GM18498 (cell line): Measurements from ENCODE around the gene SIGLEC12.

Experiments
- ATAC-seq: cut with Tn5 transposase; IDR thresholded peaks from one replicate; pipeline ENCODE4 v1.9.1; 2021; ENCODE audit warnings: mild to moderate bottlenecking, moderate library complexity; ENCODE audit not compliant: unreplicated experiment

Gene SIGLEC12

DNA sequence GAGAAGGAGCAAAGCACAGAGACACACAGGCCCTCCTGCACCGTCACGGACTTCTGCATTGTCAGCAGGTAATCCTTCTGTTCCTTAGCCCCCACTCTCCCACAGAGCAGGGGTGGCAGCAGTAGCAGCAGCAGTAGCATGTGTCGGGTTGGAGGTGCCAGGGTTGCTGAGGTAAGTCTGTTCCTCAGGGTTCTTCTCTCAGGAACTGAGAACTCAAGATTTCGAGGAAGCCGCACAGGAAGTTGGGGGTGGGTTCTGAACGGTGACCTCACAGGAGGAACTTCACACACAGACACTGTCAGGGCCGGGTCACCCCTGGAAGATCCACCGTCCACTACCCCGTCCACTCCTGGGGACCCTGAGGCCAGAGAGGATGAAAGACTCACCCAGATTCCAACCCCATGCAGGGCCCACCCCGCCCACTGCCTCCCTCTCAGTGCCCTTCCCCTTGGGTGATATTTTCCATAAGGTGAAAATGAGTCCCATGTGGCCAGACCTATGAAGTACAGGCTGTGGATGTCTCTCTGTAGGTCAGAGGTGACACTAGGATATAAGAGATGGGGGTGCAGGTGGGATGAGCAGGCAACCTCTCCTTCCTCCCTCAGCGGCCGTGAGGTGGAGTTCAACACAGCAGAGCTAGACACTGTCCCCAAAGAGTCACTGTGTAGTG lies at the start of gene SIGLEC12:
Gene SIGLEC12, minus strand, starts transcription at position 207 of the 670 bp plus-strand sequence. Its CDS starts 67 bp downstream, at position 140.
- no peak for ATAC-seq

DNA sequence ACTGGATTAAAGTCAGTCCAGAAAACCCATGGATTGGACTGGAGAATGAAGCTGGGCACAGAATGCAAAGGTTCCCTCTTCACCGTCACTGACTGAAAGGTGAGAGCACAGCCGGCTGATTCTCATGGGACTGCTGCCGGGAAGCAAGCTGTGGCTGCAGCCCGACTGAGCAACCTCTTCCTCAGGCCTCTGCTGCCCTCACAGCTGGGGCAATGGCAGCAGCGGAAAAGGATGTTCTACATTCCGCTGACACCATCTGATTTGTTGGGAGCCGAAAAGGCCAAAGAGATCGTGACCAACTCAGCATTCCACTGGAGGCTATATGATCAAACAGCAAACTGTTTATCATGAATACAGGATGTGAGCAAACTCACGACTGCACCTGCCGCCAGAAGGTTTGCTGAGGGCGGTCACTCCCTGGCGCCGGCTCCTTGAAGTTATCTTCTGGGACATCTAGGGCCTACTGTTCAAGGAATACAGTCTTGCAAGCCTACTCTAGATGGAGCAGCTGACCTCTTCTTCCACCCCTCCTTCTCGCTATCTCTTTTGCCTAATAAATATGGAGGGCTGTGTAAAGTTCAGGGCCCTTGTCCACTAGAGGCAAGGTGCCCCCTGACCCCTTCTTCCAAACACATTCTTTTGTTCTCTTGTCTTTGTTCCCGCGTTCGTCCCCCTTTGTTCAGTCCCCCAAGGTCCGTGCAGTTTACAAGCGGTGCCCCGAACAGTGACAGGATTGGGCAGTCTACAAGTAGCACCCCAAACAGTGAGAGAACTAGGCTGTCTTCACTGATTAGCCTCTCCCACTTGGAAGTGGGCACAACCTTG lies 49.5 kb upstream of the SIGLEC12 start:
- no peak for ATAC-seq

DNA sequence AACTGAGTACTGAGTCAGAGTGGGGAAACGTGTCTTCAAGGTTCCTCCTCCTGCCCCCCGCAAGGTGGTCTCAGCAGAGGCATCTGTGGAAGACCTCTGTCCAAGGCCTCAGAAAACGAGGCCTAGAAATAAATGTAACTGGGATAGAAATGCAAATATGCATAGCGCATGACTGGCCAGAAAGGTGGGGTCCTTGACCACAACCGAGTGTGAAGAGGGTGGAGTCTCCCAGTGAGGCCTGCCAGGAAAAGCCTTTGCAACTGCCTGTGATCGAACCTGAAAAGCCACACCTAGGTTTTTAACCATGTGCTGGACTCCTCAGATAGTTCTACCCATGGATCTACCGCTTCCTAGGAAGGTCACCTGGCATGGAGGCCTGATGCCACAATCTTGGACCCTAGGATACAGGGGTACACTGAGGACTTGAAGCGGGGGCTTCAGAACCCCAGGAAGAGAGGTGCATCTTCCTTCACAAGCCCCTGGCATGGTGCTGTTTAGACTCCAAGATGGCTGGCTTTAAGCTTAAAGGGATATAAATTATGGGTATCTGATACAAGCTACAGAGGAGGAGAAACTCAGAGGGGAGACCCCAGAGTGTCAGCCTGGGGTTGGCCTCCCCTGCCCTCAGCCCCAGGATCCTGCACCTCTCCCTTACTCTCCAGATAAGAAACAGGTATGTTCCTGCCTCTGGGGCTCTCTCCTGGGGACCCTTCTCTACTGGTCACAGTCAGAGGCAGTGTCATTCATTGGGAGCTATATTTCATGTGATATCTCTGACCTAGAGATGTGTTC lies 48.1 kb upstream of the SIGLEC12 start:
- no peak for ATAC-seq

DNA sequence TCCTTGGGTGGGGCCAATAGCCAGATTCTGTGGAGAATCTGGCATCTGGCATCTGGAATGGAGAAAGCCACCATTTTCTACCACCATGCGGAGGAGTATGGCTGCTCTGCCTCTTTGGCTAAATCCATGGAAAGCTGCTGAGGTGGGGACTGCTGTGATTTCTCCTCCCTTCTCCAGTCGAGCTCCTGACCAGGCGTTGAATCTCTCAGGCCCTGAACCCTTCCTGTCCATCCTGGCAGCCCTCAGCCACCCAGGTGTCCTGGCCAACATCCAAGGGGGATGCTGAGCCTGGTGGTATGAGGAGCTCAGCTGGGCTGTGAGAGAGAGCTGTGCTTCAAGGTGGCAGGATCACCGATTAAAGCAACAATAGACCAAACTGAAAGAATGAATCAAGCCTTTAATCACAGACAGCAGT lies 47.3 kb upstream of the SIGLEC12 start:
- ATAC-seq, result no peak

DNA sequence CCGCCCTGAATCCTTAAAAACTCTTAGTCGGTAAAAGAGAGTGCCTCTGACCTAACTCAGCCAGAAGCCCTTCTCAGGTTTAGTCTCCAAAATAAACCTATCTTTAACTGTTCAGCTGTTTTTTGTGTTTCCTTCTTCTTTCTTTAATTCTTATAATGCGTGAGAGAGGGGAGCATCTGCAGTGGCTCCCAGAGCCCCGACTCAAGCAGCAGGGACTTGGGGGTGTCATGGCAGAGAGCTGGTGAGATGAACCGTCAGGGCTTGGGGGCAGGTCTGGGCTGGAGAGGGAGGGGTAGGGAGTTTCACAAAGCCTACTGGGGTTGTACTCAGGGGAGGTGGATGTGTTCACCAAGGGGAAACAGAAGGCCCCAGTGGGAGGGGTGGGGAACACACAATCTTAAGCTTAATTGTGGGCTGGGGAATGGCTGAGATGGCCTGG lies 46.6 kb upstream of the SIGLEC12 start:
- no peak for ATAC-seq

DNA sequence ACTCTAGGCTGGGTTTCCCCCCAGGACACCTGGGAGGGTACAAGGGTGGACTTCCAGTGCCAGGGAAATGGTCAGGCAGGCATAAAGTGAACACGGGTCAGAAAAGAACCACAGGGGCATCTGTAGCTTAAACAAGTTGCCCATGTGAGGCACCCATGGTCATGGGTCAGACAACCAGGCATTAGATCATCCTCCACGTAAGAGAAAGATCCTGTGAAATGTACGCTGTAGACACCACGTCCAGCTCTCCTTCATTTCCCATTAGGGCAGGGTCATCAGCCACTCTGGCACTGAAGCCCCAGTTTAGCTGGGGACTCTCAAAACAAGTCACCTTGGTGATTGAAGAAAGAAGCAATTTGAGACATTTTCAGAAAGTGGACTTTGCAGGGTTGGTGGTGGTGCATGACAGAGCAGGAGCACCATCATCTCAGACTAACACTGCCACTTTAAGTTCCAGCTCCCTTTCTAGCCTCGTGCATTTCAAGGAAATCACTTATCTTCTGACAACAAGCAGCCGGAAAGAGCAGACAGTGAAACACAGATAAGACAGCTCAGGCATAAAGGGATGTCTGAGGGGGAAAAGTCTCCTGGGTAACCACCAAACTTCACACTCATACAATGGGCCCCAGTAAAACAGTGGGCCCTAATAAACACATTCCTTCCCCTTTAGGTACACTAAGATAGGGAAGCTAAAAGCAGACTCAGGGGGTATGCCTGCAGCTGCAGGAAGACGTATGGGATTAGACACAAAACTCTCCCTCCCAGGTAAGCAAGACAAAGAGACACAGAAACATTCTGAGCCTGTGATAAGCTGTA lies 46.0 kb upstream of the SIGLEC12 start:
- ATAC-seq, result no peak

DNA sequence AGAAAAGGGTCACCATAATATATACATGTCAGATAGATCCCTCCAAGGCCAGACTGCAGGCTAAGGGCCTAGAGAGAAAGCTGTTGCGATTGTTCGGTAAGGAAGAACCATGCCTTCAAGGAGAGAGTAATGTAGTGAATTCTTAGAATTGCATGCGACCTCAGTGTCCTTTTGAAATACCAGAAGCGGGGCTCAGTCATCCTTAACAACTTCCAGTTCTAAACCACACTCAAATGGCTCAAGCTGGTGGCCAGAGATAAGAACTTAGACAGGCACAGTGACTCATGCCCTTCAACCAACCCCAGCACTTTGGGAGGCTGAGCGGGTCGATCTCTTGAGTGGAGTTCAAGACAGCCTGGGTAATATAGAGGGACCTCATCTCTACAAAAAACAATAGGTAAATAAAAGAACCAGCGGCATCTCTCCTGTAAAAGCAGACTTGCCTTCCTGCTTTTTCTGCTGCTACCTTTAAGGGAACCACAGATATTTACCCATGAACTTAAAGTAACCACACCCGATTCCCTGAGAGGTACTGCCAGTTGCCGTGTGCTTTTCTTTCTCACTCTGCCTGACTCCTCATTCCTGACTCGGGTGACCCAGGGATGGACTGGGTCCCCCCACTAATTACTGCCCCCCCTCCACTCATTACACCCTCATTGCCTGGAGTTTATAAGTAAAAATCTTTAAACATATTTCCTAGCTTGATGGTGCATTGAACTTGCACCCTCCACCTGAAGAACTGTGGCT lies 45.2 kb upstream of the SIGLEC12 start:
- no peak for ATAC-seq

DNA sequence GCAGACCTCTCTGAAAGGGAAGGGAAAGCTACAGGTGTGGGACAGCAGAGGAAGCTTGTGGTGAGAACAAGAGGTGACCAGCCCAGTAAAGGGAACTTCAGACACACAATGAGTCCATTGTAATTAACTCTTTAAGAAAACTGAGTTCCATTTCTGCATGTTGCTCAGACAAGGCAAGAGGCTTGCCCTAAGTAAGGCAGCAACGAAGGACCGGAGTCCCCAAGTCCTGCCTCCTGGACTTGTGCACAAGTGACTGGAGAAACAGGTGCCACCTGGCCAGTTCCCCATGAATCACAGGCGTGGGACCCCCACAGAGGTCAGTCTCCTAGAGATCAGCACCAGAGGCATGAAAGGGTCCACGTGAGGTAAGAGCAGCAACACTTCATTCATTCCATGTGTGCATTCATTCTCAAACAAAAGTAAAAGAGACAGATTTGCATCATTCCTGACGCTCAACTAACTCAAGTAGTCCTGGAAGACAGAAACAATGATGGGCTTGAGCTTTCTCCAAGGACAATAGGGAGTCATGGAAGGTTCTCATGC lies 44.6 kb upstream of the SIGLEC12 start:
- ATAC-seq, result no peak

DNA sequence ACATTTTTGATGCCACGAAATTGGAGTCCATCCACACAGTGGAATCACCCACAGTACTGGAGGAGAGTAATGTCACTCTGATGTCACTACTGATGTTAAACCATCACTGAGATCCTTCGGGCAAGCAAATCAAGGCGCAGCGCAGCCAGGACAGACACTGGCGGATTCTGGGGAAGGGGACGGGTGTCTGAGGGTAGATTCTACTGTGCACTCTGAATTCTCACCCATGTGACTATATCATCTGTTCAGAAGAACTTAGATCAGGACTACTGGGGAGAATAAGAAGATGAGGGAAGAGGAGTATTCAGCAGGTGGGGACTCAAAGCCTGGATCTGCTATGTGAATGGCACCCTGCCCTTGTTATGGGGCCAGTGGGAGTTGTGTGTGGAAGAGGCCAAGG lies 42.4 kb upstream of the SIGLEC12 start:
- no peak for ATAC-seq

DNA sequence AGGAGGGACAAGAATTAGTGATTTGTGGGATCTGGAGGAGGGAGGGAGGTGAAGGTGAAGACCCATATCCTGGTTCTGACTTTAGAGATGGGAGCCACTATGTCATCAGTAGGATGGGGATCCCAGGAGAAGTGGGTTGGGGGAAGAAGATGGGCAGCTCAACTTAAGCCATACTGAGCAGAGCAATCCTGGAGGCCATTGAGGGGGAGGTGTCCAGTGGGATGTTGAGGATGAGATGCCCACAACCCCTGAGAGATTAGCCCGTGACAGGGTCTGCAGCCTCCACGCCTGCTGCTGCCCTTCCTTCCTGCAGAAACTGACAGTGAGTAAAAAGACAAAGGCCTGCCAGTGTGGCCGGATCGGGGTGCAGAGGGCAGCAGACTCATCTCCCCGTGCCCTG lies 41.1 kb upstream of the SIGLEC12 start:
- ATAC-seq, result no peak

DNA sequence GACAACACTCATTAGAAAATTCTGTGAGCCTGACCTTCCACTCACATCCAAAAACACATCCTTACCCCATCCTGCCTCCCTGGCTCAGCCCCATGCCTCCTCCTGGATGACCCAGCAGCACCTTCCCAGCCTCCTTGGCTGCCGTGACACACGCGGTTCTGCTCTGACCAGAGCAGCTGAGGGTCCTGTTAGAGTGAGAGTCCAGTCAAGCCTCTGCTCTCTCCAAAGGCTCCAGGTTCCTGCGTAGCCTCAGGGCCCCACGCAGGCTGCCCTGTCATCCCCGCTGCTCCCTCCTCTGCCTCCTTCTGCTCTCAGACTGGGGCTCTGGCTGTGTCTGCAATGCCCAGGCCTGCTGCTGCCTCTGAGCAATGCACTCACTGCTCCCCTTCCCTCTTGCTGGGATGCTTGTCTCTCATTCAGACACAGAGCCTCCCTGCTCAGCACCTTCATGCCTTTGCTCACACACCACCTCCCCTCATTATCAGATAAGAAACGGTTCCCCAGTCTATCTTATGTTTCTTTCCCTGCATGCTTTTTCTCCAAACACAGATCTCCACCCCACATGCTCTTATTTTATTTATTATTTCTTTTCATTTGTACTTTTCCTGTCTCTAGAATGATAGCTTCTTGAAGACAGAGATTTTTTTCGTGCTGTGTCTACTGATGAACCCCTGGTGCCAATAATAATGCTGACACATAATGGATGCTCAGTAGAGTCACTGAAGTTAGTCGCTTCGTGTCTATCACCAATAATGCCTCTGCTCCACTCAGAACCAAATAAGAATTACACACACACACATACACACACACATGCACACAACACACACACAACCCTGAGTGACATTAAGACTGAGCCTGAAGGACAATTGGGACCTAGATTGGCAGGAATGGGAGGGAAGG lies 40.1 kb upstream of the SIGLEC12 start:
- no peak for ATAC-seq

DNA sequence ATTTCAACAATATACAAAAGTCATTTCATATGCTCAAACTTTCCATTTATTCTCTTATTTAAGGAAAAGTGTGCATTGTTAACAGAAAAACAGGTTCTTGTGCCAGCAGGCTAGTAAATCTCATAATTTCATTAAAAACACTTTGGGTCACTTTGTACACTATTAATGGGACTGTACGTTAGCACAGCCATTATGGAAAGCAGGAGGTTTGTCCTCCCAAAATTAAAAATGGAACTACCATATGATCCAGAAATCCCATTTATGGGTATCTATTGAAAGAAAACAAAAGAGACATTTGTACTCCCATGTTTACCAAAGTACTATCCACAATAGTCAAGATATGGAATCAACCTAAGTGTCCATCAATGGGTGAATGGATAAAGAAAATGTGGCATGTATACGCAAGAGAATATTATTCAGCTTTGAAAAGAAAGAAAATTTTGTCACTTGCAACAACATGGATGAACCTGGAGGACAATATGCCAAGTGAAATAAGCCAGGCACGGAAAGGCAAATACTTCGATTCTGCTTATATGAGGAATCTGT lies 38.3 kb upstream of the SIGLEC12 start:
- ATAC-seq, result no peak

DNA sequence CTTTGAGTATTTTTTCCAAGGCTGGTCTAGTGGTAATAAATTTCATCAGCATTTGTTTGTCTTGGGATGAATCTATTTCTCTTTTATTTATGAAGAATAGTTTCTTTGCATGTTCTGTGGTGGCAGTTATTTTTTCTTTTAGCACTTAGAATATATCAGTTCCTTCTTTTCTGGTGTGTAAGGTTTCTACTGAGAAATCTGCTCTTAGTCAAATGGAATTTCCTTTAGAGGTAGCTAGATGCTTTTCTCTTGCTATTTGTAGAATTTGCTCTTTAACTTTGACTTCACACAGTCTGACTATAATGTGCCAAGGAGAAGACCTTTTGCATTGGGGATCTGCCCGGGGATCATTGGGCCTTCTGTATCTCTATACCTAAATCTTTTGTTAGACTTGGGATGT lies 33.9 kb upstream of the SIGLEC12 start:
- no peak for ATAC-seq

DNA sequence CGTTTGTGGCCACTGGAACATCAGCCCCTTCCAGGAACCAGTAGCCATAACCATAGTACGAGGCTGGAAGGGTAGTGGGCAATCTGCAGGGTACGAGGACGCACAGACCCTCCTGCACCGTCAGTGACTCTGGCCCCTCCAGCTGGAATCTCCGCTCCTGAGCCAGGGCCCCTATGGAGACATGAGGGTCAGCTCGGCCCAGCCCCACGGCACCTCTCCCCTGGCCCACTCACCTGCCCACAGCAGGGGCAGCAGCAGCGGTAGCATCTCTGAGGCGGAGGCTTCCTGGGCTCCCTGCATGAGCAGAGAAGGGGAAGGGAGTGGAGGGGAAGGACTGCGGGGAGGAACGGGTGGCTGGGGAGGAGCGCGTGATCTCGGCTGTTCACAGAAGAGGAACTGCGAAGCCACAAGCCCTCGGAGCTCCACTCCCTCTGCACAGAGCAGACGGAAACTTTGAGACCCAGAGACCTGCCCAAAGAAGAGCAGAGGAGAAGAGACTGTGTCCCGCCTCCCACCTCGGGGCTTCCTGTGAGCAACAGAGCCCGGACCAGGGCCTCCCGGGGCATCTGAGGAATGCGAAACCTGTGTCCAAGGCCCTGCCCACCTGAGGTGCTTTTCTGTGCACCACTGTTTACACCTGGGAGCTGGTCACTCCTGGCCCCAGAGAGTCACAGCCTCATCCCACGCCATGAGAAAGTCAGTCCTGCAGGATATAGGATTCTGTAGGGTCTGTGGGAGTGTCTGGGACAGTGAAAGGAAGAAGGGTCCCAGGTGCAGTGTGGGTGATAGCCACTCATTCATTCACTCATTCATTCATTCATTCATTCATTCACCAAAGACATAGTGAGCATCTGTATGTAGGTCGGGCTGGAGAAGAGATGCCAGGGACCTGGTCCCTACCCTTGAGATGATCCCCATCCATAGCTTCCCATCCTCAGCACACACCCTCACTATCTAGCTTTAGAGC lies 30.0 kb upstream of the SIGLEC12 start, which contains the start of gene SIGLEC6:
Gene SIGLEC6, minus strand, starts transcription at position 322 of the 967 bp plus-strand sequence. Its CDS starts 22 bp downstream, at position 300.
- ATAC-seq, result peak; percentile 65

DNA sequence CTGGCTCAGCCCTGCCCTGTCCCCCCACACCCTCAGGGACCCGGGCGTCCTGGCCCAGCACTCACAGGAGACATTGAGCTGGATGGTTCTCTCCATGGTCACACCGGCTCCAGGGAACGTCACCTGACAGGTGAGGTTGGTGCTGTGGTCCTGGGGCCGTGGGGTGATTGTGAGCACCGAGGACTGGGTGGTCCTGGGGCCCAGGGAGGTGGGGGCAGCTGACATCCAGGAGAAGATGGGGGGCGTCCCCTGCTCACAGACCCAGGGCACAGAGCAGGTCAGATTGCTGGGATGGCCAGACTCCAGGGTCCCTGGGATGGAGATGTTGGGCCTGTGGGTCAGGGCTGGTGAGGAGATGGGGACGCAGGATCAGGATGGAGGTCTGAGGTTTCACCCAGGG lies 29.0 kb upstream of the SIGLEC12 start:
- ATAC-seq, result no peak

DNA sequence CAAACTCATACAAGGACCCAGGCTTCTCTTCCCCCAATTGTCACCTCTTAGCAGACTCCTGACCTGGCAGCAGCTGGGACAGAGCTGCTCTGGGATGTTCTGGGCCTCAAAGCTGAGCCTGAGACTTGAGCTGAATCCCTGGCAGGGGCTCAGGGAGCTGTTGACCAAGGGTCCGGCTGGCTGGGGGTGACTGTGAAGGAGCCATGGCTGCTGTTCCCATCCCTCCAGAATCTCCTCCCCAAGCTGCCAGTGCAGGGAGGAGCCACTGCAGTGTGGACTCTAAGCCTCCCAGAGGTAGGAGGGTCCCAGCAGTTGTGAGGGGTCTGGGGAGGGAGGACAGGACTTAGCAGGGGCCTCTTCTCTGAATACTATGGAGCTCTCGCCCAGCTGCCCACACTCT lies 27.7 kb upstream of the SIGLEC12 start:
- no peak for ATAC-seq

DNA sequence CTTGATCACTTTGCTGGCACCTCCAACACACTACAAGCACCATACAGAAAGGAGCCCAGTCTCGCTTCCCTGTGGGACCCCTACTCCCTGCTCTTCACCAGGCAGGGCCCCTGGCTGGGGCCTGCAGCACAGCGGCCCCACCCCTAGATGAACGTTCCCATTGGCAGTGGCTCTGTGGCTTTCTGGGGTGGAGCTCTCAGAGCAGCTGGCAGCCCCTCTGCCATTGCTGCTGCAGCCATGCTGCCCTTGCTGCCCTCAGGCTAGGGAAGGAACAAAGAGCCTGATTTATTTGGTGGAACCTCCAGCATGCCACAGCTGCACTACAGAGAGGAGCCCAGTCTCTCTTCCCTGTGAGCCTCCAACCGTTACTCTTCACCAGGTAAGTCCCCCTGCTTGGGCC lies 24.1 kb upstream of the SIGLEC12 start:
- no peak for ATAC-seq
